ENCODE results near the gene CKB.
"Not testable (repeated sequence)": the region's sequence is repeated elsewhere in the genome, so short reads cannot be mapped to it uniquely, and the experiment has no call there.

The CKB gene

DNA sequence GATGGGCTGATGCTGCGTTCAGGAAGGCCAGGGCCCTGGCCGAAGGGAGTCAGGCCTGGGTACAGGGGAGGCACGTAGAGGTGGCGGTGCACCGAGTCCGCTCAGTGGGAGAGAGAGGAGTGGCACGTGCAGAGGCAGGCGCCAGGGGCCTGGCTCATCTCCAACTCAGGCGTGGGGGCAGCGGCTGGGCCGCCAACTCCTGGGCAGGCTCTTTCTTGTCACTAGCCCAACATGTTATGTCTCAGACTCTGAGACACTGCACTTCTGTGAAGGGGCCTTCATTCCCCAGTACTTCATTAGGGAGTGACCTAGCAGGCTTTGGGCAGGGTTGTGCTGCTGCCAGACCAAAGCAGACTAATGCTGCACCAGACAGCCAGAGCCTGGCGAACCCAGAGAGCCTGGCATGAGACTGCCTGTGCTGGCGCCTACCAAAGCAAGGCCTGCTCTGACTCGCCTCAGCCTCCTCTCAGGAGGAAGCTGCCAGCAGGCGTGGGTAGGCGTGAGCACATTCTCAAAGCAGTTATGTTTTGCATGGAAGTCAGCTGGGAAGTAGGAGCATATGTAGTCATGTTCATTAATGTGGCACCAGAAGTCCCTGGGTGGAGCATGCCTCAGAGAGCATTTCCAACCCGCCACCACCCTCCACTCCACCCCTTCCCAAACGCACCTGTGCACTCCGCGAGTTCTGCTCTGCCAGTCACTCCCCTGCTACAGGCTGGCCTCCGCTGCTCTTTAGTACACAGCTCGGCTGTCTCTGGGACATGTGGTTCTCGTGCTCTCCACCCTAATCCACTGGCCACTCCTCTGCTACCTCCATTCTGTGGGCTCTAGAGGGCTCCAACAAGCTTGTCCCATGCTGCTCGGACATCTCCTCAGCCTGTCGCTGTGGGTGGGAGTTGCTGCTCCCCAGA is 9.7 kb downstream of the CKB start:
- Histone ChIP-seq H3K27ac (ENCODE audit: low read depth, low read length) (no peak overlapping the region), H3K4me3 (ENCODE audit: insufficient read depth, low read length, poor library complexity, severe bottlenecking) (no peak overlapping the region), H3F3A (ENCODE audit: insufficient read depth) (no peaks in the 10 kb centered on the region), H3K36me3 (ENCODE audit: low read length) (no peaks in the 10 kb centered on the region), H3K79me2 (ENCODE audit: insufficient read depth, low read length) (no peaks in the 10 kb centered on the region), H3K4me2 (ENCODE audit: low read depth, low read length, poor library complexity, severe bottlenecking) (no peak overlapping the region), H3K27me3 (ENCODE audit: low read length) (no peaks in the 10 kb centered on the region), H3K9me2 (replicated peaks; ENCODE audit: insufficient read depth, low read length) (no peaks in the 10 kb centered on the region), H3K9me3 (ENCODE audit: insufficient read depth, low read length) (no peaks in the 10 kb centered on the region), H3K9ac (ENCODE audit: low read length) (no peak overlapping the region), H2AFZ (ENCODE audit: low read depth, low read length, severe bottlenecking) (no peak overlapping the region), H4K20me1 (ENCODE audit: low read depth, low read length) (no peaks in the 10 kb centered on the region)
- TF ChIP-seq EZH2phosphoT487 (conservative IDR thresholded peaks at IDR 0.05; ENCODE audit: low read length), result no peak
- TF ChIP-seq, protein P1, sequence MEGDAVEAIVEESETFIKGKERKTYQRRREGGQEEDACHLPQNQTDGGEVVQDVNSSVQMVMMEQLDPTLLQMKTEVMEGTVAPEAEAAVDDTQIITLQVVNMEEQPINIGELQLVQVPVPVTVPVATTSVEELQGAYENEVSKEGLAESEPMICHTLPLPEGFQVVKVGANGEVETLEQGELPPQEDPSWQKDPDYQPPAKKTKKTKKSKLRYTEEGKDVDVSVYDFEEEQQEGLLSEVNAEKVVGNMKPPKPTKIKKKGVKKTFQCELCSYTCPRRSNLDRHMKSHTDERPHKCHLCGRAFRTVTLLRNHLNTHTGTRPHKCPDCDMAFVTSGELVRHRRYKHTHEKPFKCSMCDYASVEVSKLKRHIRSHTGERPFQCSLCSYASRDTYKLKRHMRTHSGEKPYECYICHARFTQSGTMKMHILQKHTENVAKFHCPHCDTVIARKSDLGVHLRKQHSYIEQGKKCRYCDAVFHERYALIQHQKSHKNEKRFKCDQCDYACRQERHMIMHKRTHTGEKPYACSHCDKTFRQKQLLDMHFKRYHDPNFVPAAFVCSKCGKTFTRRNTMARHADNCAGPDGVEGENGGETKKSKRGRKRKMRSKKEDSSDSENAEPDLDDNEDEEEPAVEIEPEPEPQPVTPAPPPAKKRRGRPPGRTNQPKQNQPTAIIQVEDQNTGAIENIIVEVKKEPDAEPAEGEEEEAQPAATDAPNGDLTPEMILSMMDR (IDR thresholded peaks at IDR 0.05; ENCODE audit: insufficient read depth, low read length, poor library complexity, severe bottlenecking), result no peak

DNA sequence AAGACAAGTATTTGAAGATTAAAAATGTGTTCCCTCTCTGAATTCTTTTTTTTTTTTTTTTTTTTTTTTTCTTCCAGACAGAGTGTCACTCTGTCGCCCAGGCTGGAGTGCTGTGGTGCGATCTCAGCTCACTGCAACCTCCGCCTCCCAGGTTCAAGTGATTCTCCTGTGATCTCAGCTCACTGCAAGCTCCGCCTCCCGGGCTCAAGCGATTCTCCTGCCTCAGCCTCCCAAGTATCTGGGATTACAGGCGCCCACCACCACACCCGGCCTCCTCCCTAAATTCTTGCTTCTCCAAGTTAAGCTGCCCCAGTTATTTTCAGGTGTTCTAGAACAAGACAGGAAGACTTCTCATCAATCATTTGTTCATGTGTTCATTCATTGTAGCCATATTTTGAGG is 10.4 kb downstream of the CKB start:
- H3K79me2 ChIP-seq (ENCODE audit: insufficient read depth, low read length); H3K4me2 ChIP-seq (ENCODE audit: low read depth, low read length, poor library complexity, severe bottlenecking); H3K9me2 ChIP-seq (replicated peaks; ENCODE audit: insufficient read depth, low read length); H3K9ac ChIP-seq (ENCODE audit: low read length); H3K36me3 ChIP-seq (ENCODE audit: low read length); H2AFZ ChIP-seq (ENCODE audit: low read depth, low read length, severe bottlenecking); H3K9me3 ChIP-seq (ENCODE audit: insufficient read depth, low read length); H3K4me3 ChIP-seq (ENCODE audit: insufficient read depth, low read length, poor library complexity, severe bottlenecking); H4K20me1 ChIP-seq (ENCODE audit: low read depth, low read length); H3K27me3 ChIP-seq (ENCODE audit: low read length); H3K27ac ChIP-seq (ENCODE audit: low read depth, low read length); H3F3A ChIP-seq (ENCODE audit: insufficient read depth): not testable (repeated sequence)

DNA sequence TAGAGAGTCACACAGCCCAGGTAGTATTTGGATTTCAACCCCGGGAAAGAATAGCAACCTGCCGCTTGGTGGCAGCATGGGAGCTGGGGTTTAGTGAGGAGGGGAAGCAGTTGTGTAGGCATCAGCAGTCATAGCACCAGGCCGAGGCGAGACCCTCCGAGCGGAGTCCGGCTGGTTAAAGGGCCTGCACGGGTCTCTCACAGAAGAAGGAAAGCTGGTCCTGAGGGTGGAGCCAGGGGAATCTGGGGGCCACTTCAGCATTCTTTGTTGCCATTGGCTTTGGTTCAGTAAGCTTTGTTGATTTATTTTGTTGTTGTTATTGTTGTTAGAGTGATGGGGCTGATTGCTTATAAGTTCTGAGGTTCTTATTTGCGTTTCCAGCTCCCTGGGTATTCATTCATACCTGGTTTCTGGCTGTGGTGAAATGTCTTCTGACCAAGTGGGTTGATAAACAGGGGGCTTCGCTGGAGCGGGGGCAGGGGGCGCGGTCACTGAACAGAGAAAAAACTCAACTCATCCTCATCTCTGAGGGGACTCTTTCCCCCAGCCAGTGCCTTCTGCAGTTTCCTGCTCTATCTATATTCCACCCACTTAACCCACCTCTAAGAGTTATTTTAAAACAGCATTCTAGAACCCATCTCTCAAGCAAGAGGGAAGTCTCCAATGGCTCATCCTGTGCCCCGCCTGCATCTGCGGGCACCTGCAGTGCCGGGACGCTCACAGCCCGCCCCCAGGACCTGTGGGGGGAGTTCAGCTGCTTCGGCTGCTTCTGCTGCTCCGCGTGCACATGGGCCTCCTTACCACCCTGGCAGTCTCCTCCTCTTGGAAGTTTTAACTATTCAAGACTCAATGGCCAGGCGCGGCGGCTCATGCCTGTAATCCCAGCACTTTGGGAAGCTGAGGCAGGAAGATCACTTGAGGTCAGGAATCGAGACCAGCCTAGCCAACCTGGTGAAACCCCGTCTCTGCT is 11.6 kb downstream of the CKB start:
- H3K79me2 ChIP-seq (ENCODE audit: insufficient read depth, low read length), result no peaks in the 10 kb centered on the region
- H3K36me3 ChIP-seq (ENCODE audit: low read length), result no peaks in the 10 kb centered on the region
- no peak overlapping the region for H3K4me3 ChIP-seq (ENCODE audit: insufficient read depth, low read length, poor library complexity, severe bottlenecking)
- no peaks in the 10 kb centered on the region for H3F3A ChIP-seq (ENCODE audit: insufficient read depth)
- H3K27me3 ChIP-seq (ENCODE audit: low read length), result no peaks in the 10 kb centered on the region
- no peaks in the 10 kb centered on the region for H3K9me2 ChIP-seq (replicated peaks; ENCODE audit: insufficient read depth, low read length)
- no peaks in the 10 kb centered on the region for H4K20me1 ChIP-seq (ENCODE audit: low read depth, low read length)
- no peak overlapping the region for H3K27ac ChIP-seq (ENCODE audit: low read depth, low read length)
- H3K4me2 ChIP-seq (ENCODE audit: low read depth, low read length, poor library complexity, severe bottlenecking), result no peak overlapping the region
- H3K9me3 ChIP-seq (ENCODE audit: insufficient read depth, low read length), result no peaks in the 10 kb centered on the region
- H2AFZ ChIP-seq (ENCODE audit: low read depth, low read length, severe bottlenecking), result no peak overlapping the region
- TF ChIP-seq EZH2phosphoT487 (conservative IDR thresholded peaks at IDR 0.05; ENCODE audit: low read length), result no peak
- TF ChIP-seq, protein P1 (IDR thresholded peaks at IDR 0.05; ENCODE audit: insufficient read depth, low read length, poor library complexity, severe bottlenecking), result no peak
- H3K9ac ChIP-seq (ENCODE audit: low read length), result no peak overlapping the region

All from SU-DHL-6 (cell line).